H1 (cell line): ENCODE data around the gene TIGD6. TPM values are rescaled to one million over a fixed set of nuclear protein-coding genes. Genes with fewer than 3 reads are reported as not detected.

Source experiments
- CHD7 ChIP-seq: fragments of 300-600 bp; sonication (generic); IDR thresholded peaks from 2 replicates; pipeline ENCODE4 v1.7.1; 2012; ENCODE audit warnings: low read length, moderate library complexity, mild to moderate bottlenecking, inconsistent platforms; ENCODE audit not compliant: insufficient replicate concordance
- PHF8 ChIP-seq: fragments of 200-600 bp; sonication (generic); conservative IDR thresholded peaks from 2 replicates; pipeline ENCODE4 v1.7.1; 2012; ENCODE audit warnings: low read depth, mild to moderate bottlenecking, inconsistent platforms, low read length, moderate library complexity
- RBBP5 ChIP-seq: IDR thresholded peaks from 2 replicates; pipeline ENCODE4 v1.7.1; 2012; ENCODE audit warnings: low read depth, mild to moderate bottlenecking, inconsistent platforms, low read length, moderate library complexity, borderline replicate concordance
- SAP30 ChIP-seq: fragments of 300-600 bp; sonication (generic); IDR thresholded peaks from 2 replicates; pipeline ENCODE4 v1.7.1; 2012; ENCODE audit warnings: low read length, moderate library complexity, mild to moderate bottlenecking, inconsistent platforms; ENCODE audit not compliant: insufficient read depth, insufficient replicate concordance
- SP4 ChIP-seq: IDR thresholded peaks from 2 replicates; pipeline ENCODE4 v1.6.1; 2012; ENCODE audit warnings: low read length, inconsistent platforms
- TCF12 ChIP-seq: IDR thresholded peaks from 2 replicates; pipeline ENCODE4 v1.6.1; 2011; ENCODE audit warnings: low read depth, mild to moderate bottlenecking, low read length
- USF2 ChIP-seq: IDR thresholded peaks from 2 replicates; pipeline ENCODE4 v1.6.1; 2011; ENCODE audit warnings: low read length, improper control_type of control experiment
- polyA plus RNA-seq, 7 experiments: library from polyadenylated mRNA; depleted of rRNA in 3 of 7; stranded (reverse) in 5 of 7; unstranded in 2 of 7; fragments of >200 nt in 5 of 7; fragments of 200-250 nt in 2 of 7; gene quantifications; 1 replicate in 5 of 7; 2 replicates in 1 of 7; 4 replicates in 1 of 7; pipeline versions ENCODE4 v1.2.1 to v1.2.3, GENCODE V29; 2011 to 2013; ENCODE audit warnings: missing spikeins in 2 of 7, mixed read lengths in 2 of 7
- total RNA-seq: library from RNA; stranded (reverse); fragmentation: NEBNext Ultra II Directional; extraction: Animal tissue kit (Norgen Biotek cat#: 25700); gene quantifications from 2 replicates; pipeline ENCODE4 v1.2.1, GENCODE V29; 2021

The TIGD6 gene
- total and polyA plus RNA-seq, 2 of the 8 experiments (the other 6 are each of a cell fraction or from before 2014, with no cell fraction given): 1.3 to 2.4 TPM

GRCh38 chr5:149960272-149961185 is 39.9 kb downstream of the TIGD6 start, which contains the start of gene SLC26A2 (continued):
- TF ChIP-seq CHD7: no peak
- TF ChIP-seq TCF12: 0 out of 2 replicates have a peak, but pooled peaks have one; percentile 32
- TF ChIP-seq SAP30: no peak
- TF ChIP-seq RBBP5: peak; percentile 62; the same call in 1 of the 2 replicates
- peak; percentile 97 for TF ChIP-seq USF2
- peak; percentile 37 for TF ChIP-seq PHF8
- no peak for TF ChIP-seq SP4
